HCT116 (cell line): ENCODE measurements around the gene SDSL. TPM values are rescaled to one million over a fixed set of nuclear protein-coding genes. Genes with fewer than 3 reads are reported as not detected.

Source experiments
- ATAC-seq: fragments of 200-7000 bp; cut with Tn5 transposase; 2 replicates; pipeline ENCODE4 v1.9.1; 2020; ENCODE audit warnings: mild to moderate bottlenecking, moderate library complexity
- BruUV-seq: library from RNA; stranded (reverse); fragments of 400-500 nt; replicated peaks from 2 replicates; lab custom pipeline; 2021; lab: Mats Ljungman, UMichigan
- CTCF ChIA-PET: fragments of 300-600 bp; sonication (Branson Sonifier 250); formaldehyde crosslinking; loops from one replicate; lab custom pipeline; 2021; ENCODE audit warnings: antibody characterized with exemption; lab: Charles Lee
- POLR2A ChIA-PET: fragments of 300-600, 350-600 bp; sonication (Branson Sonifier 250); formaldehyde crosslinking; loops from one replicate; lab custom pipeline; 2021; ENCODE audit warnings: antibody characterized with exemption; lab: Charles Lee
- RAD21 ChIA-PET, 2 experiments: fragments of 300-600 bp; sonication (Branson Sonifier 250); formaldehyde crosslinking; loops; one replicate each; lab custom pipeline; 2023; ENCODE audit warnings: low total read pairs in 2 of 2; ENCODE audit not compliant: uncharacterized antibody in 2 of 2, unreplicated experiment in 2 of 2, low non-redundant PET in 1 of 2; lab: Charles Lee
- DNase-seq: peaks from one replicate; pipeline ENCODE4 v3.0.0-alpha.2; 2010; ENCODE audit warnings: low read depth, low spot score
- H2AFZ ChIP-seq: fragments of 200-600 bp; shearing (Covaris generic), sonication (generic); 2 replicates; pipeline ENCODE4 v1.6.1; 2017; ENCODE audit warnings: low read depth, mixed run types, mixed read lengths, antibody characterized with exemption, low read length; ENCODE audit not compliant: poor library complexity, severe bottlenecking
- H3K27ac ChIP-seq: 2 replicates; pipeline ENCODE4 v1.5.1; 2012; ENCODE audit warnings: low read depth, low read length
- H3K27me3 ChIP-seq: fragments of 200-600 bp; sonication (generic); 2 replicates; pipeline ENCODE4 v1.6.1; 2016; ENCODE audit warnings: mixed run types, low read length, mixed read lengths; ENCODE audit not compliant: insufficient read depth
- H3K36me3 ChIP-seq, 2 experiments: fragments of 200-500 bp in 1 of 2; fragments of 200-600 bp in 1 of 2; sonication (Bioruptor generic) in 1 of 2; sonication (generic) in 1 of 2; 2 replicates each; pipeline versions ENCODE4 v1.5.1 to v1.6.1; 2014 to 2016; ENCODE audit warnings: low read length in 2 of 2, inconsistent platforms in 1 of 2, mixed read lengths in 1 of 2, mixed run types in 1 of 2; ENCODE audit not compliant: insufficient read depth in 2 of 2, control insufficient read depth in 1 of 2
- H3K4me1 ChIP-seq, 2 experiments: fragments of 200-600 bp in 1 of 2; sonication (generic) in 1 of 2; 2 replicates each; pipeline versions ENCODE4 v1.5.1 to v1.6.1; 2012 to 2017; ENCODE audit warnings: low read length in 2 of 2, inconsistent platforms in 1 of 2, mild to moderate bottlenecking in 1 of 2, mixed read lengths in 1 of 2, mixed run types in 1 of 2, moderate library complexity in 1 of 2; ENCODE audit not compliant: insufficient read depth in 2 of 2, control insufficient read depth in 1 of 2
- H3K4me2 ChIP-seq: fragments of 200-600 bp; sonication (generic); 2 replicates; pipeline ENCODE4 v1.6.1; 2017; ENCODE audit warnings: mixed run types, low read length, mixed read lengths
- H3K4me3 ChIP-seq, 2 experiments: fragments of 200-600 bp in 1 of 2; sonication (generic) in 1 of 2; replicated peaks in 1 of 2; 2 replicates each; pipeline ENCODE4 v1.5.1; 2011 to 2016; ENCODE audit warnings: low read length in 2 of 2, control low read depth in 1 of 2, low read depth in 1 of 2, mild to moderate bottlenecking in 1 of 2, mixed read lengths in 1 of 2, mixed run types in 1 of 2
- H3K79me2 ChIP-seq: fragments of 200-600 bp; sonication (generic); 2 replicates; pipeline ENCODE4 v1.6.1; 2017; ENCODE audit warnings: mild to moderate bottlenecking, mixed run types, low read length, moderate library complexity, mixed read lengths; ENCODE audit not compliant: insufficient read depth
- H3K9ac ChIP-seq: fragments of 200-600 bp; sonication (generic); 2 replicates; pipeline ENCODE4 v1.6.1; 2016; ENCODE audit warnings: low read length, mixed read lengths
- H3K9me2 ChIP-seq: fragments of 200-600 bp; sonication (generic), shearing (Covaris generic); 2 replicates; pipeline ENCODE4 v1.6.1; 2017; ENCODE audit warnings: mixed run types, mild to moderate bottlenecking, moderate library complexity; ENCODE audit not compliant: insufficient read depth
- H3K9me3 ChIP-seq, 2 experiments: fragments of 200-500 bp in 1 of 2; fragments of 200-600 bp in 1 of 2; sonication (Bioruptor generic) in 1 of 2; sonication (generic) in 1 of 2; 2 replicates each; pipeline ENCODE4 v1.6.1; 2014 to 2017; ENCODE audit warnings: low read length in 2 of 2, mixed read lengths in 2 of 2, inconsistent platforms in 1 of 2, low read depth in 1 of 2, mild to moderate bottlenecking in 1 of 2, mixed run types in 1 of 2, moderate library complexity in 1 of 2; ENCODE audit not compliant: control insufficient read depth in 1 of 2, insufficient read depth in 1 of 2
- H4K20me1 ChIP-seq: fragments of 200-600 bp; sonication (generic), shearing (Covaris generic); 2 replicates; pipeline ENCODE4 v1.6.1; 2017; ENCODE audit warnings: mixed run types, mild to moderate bottlenecking, moderate library complexity; ENCODE audit not compliant: insufficient read depth
- ATF3 ChIP-seq: IDR thresholded peaks from 2 replicates; pipeline ENCODE4 v1.6.1; 2012
- CEBPB ChIP-seq: IDR thresholded peaks from 2 replicates; pipeline ENCODE4 v1.6.1; 2012; ENCODE audit warnings: low read depth
- EGR1 ChIP-seq: IDR thresholded peaks from 2 replicates; pipeline ENCODE4 v1.6.1; 2012; ENCODE audit warnings: low read depth
- ELF1 ChIP-seq: IDR thresholded peaks from 2 replicates; pipeline ENCODE4 v1.6.1; 2012; ENCODE audit warnings: low read depth, borderline replicate concordance
- EZH2phosphoT487 ChIP-seq: fragments of 200-600 bp; IDR thresholded peaks from 2 replicates; pipeline ENCODE4 v1.6.1; 2018; ENCODE audit warnings: antibody characterized with exemption, borderline replicate concordance
- FOSL1 ChIP-seq: IDR thresholded peaks from 2 replicates; pipeline ENCODE4 v1.6.1; 2012; ENCODE audit warnings: low read depth
- JUND ChIP-seq: IDR thresholded peaks from 2 replicates; pipeline ENCODE4 v1.6.1; 2012
- MAX ChIP-seq: IDR thresholded peaks from 2 replicates; pipeline ENCODE4 v1.6.1; 2012
- POLR2A ChIP-seq: IDR thresholded peaks from 2 replicates; pipeline ENCODE4 v1.7.0; 2011; ENCODE audit warnings: borderline replicate concordance; ENCODE audit not compliant: insufficient read depth, insufficient read length; ENCODE audit errors: extremely low read depth
- POLR2AphosphoS5 ChIP-seq: IDR thresholded peaks from 2 replicates; pipeline ENCODE4 v1.6.1; 2011; ENCODE audit warnings: mild to moderate bottlenecking, low read depth, low read length, moderate library complexity
- RAD21 ChIP-seq: IDR thresholded peaks from 2 replicates; pipeline ENCODE4 v1.6.1; 2012; ENCODE audit warnings: low read depth, mild to moderate bottlenecking
- SIN3A ChIP-seq: IDR thresholded peaks from 2 replicates; pipeline ENCODE4 v1.6.1; 2012; ENCODE audit warnings: low read depth
- SP1 ChIP-seq: IDR thresholded peaks from 2 replicates; pipeline ENCODE4 v1.6.1; 2012; ENCODE audit warnings: low read depth
- SRF ChIP-seq: IDR thresholded peaks from 2 replicates; pipeline ENCODE4 v1.6.1; 2012; ENCODE audit warnings: low read depth
- TCF7L2 ChIP-seq: IDR thresholded peaks from 2 replicates; pipeline ENCODE4 v1.7.0; 2011; ENCODE audit warnings: borderline replicate concordance, inconsistent platforms; ENCODE audit not compliant: insufficient read depth, insufficient read length; ENCODE audit errors: extremely low read depth
- YY1 ChIP-seq: IDR thresholded peaks from 2 replicates; pipeline ENCODE4 v1.6.1; 2011; ENCODE audit warnings: low read length, low read depth, moderate library complexity, mild to moderate bottlenecking; ENCODE audit not compliant: insufficient replicate concordance; ENCODE audit errors: extremely low read depth
- ZFX ChIP-seq: fragments of 450-650 bp; IDR thresholded peaks from 2 replicates; pipeline ENCODE4 v1.6.1; 2017
- ZNF274 ChIP-seq: fragments of 200-500 bp; sonication (Bioruptor generic); IDR thresholded peaks from 2 replicates; pipeline ENCODE4 v1.6.1; 2014; ENCODE audit warnings: mild to moderate bottlenecking, low read depth, low read length, inconsistent platforms
- intact Hi-C: fragments of 100-400 bp; cut with micrococcal nuclease; formaldehyde crosslinking; loops from 2 replicates; pipeline ENCODE4 v1.10.0; 2022
- total RNA-seq: library from RNA; stranded (reverse); gene quantifications from one replicate; pipeline ENCODE4 v1.2.1, GENCODE V29; 2021; ENCODE audit not compliant: unreplicated experiment
- TF ChIP-seq, protein P1 (sequence below): IDR thresholded peaks from 2 replicates; pipeline ENCODE4 v1.6.1; 2011; ENCODE audit warnings: mild to moderate bottlenecking, low read length, moderate library complexity; ENCODE audit not compliant: insufficient replicate concordance; ENCODE audit errors: extremely low read depth
- TF ChIP-seq, protein P2 (sequence below): IDR thresholded peaks from 2 replicates; pipeline ENCODE4 v1.6.1; 2012; ENCODE audit warnings: low read depth

SDSL gene
- total RNA-seq, 1 experiment from 2014 or later, result 19.1 TPM

GRCh38 chr12:113462117-113462774 is 40.1 kb downstream of the SDSL start:
- ChIA-PET POLR2A (no interaction called here), CTCF (interaction anchor here (0.5 to 3.2 kb wide), 23 partner anchors 8 to 833 kb away, joined by 3 to 19 read pairs (median 4); no protein-coding TSS in a partner anchor), RAD21 (interaction anchor here in 1 of 2 experiments (0.7 kb wide), 1 partner anchor 174 kb away, joined by 3 read pairs; no protein-coding TSS in a partner anchor)
- intact Hi-C loops, result loop anchor here (1.0 kb wide), 2 partner anchors 311 to 450 kb away; no protein-coding TSS in a partner anchor
- H4K20me1 ChIP-seq, result no peaks in the 10 kb centered on the region
- H3K9me2 ChIP-seq, result no peaks in the 10 kb centered on the region
- peak; percentile 85 for ATAC-seq
- no peaks in the 10 kb centered on the region for H3K36me3 ChIP-seq
- peak overlapping the region; percentile 61 for H3K4me2 ChIP-seq
- H3K9ac ChIP-seq, result no peak overlapping the region
- H2AFZ ChIP-seq, result peak overlapping the region; percentile 79
- DNase-seq, result peak; percentile 67
- H3K27ac ChIP-seq, result no peak overlapping the region
- no peaks in the 10 kb centered on the region for H3K79me2 ChIP-seq
- peaks cover 3 to 11% of the 10 kb centered on the region in 2 experiments; a peak in 3 of 4 replicates for H3K4me1 ChIP-seq
- no TSS peak for BruUV-seq
- no peaks in the 10 kb centered on the region for H3K9me3 ChIP-seq
- no peak overlapping the region for H3K4me3 ChIP-seq
- peaks cover 12% of the 10 kb centered on the region; the same call in 1 of the 2 replicates for H3K27me3 ChIP-seq
- no peak; the same call in 1 of the 2 replicates for TF ChIP-seq SRF
- TF ChIP-seq YY1, result peak; percentile 6
- TF ChIP-seq SIN3A, result no peak
- TF ChIP-seq, protein P1, sequence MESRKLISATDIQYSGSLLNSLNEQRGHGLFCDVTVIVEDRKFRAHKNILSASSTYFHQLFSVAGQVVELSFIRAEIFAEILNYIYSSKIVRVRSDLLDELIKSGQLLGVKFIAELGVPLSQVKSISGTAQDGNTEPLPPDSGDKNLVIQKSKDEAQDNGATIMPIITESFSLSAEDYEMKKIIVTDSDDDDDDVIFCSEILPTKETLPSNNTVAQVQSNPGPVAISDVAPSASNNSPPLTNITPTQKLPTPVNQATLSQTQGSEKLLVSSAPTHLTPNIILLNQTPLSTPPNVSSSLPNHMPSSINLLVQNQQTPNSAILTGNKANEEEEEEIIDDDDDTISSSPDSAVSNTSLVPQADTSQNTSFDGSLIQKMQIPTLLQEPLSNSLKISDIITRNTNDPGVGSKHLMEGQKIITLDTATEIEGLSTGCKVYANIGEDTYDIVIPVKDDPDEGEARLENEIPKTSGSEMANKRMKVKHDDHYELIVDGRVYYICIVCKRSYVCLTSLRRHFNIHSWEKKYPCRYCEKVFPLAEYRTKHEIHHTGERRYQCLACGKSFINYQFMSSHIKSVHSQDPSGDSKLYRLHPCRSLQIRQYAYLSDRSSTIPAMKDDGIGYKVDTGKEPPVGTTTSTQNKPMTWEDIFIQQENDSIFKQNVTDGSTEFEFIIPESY, result no peak
- TF ChIP-seq EZH2phosphoT487, result no peak
- TF ChIP-seq SP1, result no peak
- no peak for TF ChIP-seq ATF3
- TF ChIP-seq ELF1, result no peak
- no peak for TF ChIP-seq JUND
- TF ChIP-seq ZFX, result no peak
- TF ChIP-seq TCF7L2, result no peak
- TF ChIP-seq, protein P2, sequence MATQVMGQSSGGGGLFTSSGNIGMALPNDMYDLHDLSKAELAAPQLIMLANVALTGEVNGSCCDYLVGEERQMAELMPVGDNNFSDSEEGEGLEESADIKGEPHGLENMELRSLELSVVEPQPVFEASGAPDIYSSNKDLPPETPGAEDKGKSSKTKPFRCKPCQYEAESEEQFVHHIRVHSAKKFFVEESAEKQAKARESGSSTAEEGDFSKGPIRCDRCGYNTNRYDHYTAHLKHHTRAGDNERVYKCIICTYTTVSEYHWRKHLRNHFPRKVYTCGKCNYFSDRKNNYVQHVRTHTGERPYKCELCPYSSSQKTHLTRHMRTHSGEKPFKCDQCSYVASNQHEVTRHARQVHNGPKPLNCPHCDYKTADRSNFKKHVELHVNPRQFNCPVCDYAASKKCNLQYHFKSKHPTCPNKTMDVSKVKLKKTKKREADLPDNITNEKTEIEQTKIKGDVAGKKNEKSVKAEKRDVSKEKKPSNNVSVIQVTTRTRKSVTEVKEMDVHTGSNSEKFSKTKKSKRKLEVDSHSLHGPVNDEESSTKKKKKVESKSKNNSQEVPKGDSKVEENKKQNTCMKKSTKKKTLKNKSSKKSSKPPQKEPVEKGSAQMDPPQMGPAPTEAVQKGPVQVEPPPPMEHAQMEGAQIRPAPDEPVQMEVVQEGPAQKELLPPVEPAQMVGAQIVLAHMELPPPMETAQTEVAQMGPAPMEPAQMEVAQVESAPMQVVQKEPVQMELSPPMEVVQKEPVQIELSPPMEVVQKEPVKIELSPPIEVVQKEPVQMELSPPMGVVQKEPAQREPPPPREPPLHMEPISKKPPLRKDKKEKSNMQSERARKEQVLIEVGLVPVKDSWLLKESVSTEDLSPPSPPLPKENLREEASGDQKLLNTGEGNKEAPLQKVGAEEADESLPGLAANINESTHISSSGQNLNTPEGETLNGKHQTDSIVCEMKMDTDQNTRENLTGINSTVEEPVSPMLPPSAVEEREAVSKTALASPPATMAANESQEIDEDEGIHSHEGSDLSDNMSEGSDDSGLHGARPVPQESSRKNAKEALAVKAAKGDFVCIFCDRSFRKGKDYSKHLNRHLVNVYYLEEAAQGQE, result no peak
- TF ChIP-seq POLR2A, result no peak
- TF ChIP-seq CEBPB, result no peak
- TF ChIP-seq EGR1, result no peak
- TF ChIP-seq POLR2AphosphoS5, result peak; percentile 35; the same call in 1 of the 2 replicates
- TF ChIP-seq MAX, result 0 out of 2 replicates have a peak, but pooled peaks have one; percentile 7
- no peak for TF ChIP-seq ZNF274
- TF ChIP-seq RAD21, result peak; percentile 72
- TF ChIP-seq FOSL1, result no peak
